ENCODE measurements around the gene MARCHF9.

GRCh38 chr12:57749061-57749460 is 5.8 kb upstream of the MARCHF9 start:
- no peak for TF ChIP-seq CTCF (IDR thresholded peaks at IDR 0.05)
- TF ChIP-seq POLR2A (IDR thresholded peaks at IDR 0.05): no peak
- TF ChIP-seq POLR2AphosphoS5 (IDR thresholded peaks at IDR 0.05): no peak
